AG09319 (cell line): ENCODE data around the gene NFASC.

Experiments used
- DNase-seq: peaks from one replicate; pipeline ENCODE4 v3.0.0-alpha.2; 2010; ENCODE audit warnings: low read depth; ENCODE audit errors: extremely low read depth
- TF ChIP-seq, protein P1 (sequence below): IDR thresholded peaks from 2 replicates; pipeline ENCODE4 v1.5.1; 2011; ENCODE audit warnings: low read depth, mild to moderate bottlenecking, inconsistent platforms, low read length, moderate library complexity

Gene NFASC

GRCh38 chr1:205002705-205003104 is 132.0 kb downstream of the NFASC start:
- TF ChIP-seq, protein P1, sequence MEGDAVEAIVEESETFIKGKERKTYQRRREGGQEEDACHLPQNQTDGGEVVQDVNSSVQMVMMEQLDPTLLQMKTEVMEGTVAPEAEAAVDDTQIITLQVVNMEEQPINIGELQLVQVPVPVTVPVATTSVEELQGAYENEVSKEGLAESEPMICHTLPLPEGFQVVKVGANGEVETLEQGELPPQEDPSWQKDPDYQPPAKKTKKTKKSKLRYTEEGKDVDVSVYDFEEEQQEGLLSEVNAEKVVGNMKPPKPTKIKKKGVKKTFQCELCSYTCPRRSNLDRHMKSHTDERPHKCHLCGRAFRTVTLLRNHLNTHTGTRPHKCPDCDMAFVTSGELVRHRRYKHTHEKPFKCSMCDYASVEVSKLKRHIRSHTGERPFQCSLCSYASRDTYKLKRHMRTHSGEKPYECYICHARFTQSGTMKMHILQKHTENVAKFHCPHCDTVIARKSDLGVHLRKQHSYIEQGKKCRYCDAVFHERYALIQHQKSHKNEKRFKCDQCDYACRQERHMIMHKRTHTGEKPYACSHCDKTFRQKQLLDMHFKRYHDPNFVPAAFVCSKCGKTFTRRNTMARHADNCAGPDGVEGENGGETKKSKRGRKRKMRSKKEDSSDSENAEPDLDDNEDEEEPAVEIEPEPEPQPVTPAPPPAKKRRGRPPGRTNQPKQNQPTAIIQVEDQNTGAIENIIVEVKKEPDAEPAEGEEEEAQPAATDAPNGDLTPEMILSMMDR, result no peak
- no peak for DNase-seq

DNA sequence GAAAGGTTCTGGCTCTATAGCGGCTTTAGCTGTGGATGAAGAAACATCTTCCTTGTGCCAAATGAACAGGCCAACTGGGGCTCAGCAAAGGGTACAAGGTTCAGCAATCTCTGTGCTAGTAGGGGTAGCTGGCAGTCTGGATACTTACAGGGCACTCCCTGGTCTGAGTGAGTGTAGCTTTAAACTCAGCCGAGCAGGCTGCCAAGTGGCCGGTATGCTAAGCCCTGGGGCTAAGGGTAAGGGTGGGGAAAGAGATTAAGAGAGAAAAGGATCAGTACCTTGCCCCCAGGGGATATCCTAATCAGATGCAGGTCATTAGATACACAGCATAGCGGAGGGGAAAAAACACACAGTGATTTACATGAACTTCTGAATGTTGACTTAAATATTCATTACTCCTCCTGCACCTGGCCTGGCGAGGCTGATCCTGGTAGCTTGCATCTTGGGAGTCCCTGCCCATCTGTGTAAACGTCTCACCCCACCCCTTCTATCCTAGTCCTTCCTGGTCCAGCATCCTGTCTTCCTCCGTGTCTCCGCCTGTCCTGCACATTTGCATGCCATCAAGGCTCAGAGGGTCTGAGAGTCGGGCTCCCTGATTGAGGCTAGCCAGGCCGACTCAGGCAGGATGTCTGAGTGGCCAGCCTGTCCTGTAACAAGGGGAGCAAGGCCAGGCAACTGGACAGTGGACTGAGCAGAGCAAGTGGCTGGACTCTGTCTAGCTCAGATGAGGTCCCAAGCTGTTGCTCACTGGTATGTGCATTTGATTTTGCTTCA is 132.9 kb downstream of the NFASC start:
- DNase-seq, result no peak

GRCh38 chr1:205004351-205004750 is 133.7 kb downstream of the NFASC start:
- TF ChIP-seq, protein P1, result no peak
- no peak for DNase-seq

More for the DNA sequence above, 132.9 kb downstream of the NFASC start:
- TF ChIP-seq, protein P1, result no peak

DNA sequence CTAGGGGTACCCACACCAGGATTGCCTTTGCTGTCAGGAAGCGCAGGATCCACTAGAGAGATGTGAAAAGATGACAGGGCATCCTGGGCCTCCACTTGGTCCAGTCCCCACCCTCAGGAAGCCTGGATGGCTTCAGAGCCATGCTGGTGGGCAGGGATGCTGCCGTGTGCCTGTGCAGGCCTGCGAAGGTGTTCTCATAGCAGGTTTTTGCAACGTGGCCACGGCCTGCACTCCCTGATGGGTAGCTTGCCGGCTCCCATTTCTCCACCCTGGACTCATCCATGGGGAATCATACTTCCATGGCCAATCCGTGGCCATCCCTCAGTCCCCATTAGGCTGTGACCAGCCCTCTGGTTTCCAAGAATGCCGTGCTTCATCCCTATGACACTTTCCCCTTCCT is 138.2 kb downstream of the NFASC start:
- TF ChIP-seq, protein P1, result no peak
- no peak for DNase-seq

DNA sequence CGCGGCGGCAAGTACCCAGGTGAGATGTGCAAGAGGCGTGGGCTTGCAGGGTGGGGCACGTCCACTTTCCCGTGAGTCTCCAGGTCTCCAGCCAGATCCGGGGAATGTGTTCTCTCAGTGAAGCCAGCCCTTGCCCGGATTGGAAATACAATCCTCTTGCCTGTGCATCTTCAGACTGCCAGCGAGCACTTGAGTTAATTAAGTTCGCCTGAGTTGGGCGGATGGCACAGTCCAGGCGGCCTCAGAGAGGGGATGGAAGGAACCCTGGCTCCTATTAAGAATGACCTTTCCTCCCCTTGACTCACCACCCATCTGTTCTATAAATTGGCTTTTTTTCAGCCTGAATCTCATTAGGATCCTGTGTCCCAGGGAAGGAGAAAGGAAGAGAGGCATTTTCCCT is 139.0 kb downstream of the NFASC start:
- no peak for DNase-seq
- TF ChIP-seq, protein P1, result no peak

GRCh38 chr1:205012391-205013140 is 141.9 kb downstream of the NFASC start:
- no peak for DNase-seq
- TF ChIP-seq, protein P1, result no peak
